HG03457 (cell line): Measurements from ENCODE around the gene KLHDC2.
"Not testable (repeated sequence)": the region's sequence is repeated elsewhere in the genome, so short reads cannot be mapped to it uniquely, and the experiment has no call there.

Experiments
- ATAC-seq: cut with Tn5 transposase; IDR thresholded peaks from one replicate; pipeline ENCODE4 v1.9.1; 2021; ENCODE audit warnings: moderate number of reproducible peaks; ENCODE audit not compliant: unreplicated experiment

Gene KLHDC2, protein sequence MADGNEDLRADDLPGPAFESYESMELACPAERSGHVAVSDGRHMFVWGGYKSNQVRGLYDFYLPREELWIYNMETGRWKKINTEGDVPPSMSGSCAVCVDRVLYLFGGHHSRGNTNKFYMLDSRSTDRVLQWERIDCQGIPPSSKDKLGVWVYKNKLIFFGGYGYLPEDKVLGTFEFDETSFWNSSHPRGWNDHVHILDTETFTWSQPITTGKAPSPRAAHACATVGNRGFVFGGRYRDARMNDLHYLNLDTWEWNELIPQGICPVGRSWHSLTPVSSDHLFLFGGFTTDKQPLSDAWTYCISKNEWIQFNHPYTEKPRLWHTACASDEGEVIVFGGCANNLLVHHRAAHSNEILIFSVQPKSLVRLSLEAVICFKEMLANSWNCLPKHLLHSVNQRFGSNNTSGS

DNA sequence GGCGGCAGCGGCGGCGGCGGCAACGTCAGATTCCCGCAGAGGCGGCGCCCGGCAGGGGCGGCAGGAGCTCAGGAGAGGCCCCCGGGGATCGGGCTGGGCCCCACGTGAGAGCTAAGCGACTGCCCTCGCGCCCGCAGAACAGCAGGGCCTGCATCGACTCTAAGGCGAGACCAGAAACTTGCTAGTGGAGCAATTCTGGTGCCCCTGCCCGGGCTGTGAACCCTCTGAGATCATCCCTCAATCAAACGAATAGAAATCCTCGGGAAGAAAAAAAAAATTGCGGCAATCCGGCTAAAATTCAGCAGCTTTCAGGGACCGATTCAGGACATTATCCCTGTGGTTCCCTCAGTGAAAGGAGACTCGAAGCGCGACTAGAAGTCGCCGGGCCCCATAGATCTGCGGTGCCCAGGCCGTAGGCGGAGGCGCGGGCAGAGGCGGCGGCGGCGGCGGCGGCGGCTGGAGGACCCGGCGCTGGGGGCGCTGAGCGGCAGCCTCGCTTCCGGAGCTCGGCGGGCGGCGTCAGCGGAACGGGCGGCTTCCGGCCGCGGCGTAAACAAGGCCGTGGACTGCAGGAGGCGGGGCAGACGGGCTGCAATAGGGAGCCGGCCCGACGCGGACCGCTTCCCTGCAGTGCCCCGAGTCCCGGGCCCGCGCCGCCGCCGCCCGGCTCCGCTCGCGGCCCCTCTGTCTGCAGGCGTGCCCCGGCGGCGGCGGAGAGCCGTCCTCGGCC lies at the start of gene KLHDC2:
Gene KLHDC2 (plus strand): TSS at position 583 of the 730 bp plus-strand sequence. CDS start 316 bp downstream, outside the sequence.
- ATAC-seq, result peak; percentile 84

DNA sequence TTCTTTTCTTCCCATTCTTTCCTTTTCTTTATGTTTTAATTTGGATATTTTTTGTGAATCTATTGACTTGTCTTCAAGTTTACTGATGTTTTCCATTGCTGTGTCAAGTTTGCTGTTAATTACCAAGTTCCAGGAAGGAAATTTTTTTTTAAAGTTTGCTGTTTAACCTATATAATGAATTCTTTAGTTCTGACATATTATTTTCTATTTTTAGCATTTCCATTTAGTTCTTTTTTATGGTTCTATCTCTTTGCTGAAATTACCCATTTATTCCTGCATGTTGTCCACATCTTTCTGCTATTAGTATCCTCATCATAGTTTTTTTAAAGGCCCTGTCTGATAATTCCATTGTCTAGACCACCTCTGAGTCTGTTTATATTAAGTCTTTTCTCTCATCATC lies 47.2 kb upstream of the KLHDC2 start:
- ATAC-seq, result no peak

DNA sequence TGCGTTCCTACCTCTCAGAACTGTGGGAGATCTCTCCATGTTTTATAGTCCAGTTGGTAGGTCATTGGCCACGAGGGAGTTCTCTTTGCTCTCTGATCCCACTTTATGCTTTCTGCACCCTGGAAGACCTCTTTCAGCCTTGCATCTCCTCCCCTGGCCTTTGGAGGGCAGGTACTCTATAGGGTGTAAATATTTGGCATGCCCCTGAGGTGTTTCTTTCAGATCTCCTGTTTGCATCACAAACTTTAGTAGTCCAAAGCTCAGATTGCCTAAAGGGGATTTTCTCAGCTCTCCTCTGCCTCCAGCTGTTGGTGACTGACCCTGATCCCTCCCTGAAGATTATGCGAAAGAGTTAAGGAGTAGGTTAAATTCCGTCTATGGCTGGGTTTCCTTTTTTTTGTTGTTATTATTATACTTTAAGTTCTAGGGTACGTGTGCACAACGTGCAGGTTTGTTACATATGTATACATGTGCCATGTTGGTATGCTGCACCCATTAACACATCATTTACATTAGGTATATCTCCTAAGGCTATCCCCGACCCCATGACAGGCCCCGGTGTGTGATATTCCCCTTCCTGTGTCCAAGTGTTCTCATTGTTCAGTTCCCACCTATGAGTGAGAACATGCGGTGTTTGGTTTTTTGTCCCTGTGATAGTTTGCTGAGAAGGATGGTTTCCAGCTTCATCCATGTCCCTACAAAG lies 46.1 kb upstream of the KLHDC2 start:
- ATAC-seq, result not testable (repeated sequence)

DNA sequence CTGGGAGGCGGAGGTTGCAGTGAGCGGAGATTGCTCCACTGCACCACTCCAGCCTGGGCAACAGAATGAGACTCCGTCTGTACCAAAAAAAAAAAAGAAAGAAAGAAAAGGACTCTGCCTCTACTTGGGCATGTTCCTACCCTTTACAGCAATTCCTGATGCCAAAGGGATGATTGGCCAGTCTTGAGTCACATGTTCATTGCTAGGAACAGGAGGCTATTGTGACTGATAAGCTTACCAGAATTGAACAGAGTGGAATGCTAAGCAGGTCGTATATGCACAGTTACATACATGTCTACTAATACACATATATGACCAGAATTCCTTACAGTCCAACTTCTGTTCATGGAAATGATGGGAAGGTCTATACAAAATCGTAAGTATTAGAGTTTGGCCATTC lies 40.8 kb upstream of the KLHDC2 start:
- ATAC-seq, result no peak

DNA sequence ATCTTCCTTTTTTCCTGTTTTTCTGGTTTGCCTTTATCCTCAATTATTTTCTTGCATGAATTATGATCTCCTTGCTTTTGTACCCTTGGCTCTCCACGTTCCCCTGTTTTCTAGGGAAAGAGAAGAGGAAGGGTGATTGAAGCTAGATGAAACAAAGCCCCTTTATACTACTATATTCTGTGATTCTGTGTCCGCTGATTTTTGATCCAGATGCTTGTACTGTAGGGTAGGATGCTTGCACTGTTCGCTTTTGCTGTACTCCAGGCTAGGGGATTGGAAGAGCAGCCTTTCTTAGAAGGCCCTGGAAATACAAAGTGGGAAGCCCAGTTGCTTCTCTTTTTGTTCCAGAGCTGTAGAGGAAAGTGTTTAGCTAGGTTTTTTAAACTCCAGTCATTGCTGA lies 35.1 kb upstream of the KLHDC2 start:
- no peak for ATAC-seq

DNA sequence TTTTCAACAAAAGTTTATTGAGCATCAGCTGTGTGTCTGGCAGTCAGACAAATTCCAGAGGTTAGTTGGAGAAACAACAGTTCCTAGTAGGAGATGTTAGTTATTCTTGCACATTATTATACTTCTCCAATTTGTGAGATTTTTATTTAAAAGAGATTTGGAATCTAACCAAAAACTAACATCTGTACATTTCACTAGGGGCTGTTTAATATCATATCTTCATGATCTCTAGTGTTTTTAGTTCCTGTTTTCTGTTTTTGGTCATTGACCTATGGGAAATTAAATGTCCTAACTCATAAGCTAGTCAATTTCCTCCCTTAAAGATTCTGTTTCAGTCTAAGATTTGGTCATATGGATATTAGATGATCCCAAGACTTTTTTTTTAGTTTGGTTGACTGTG lies 34.1 kb upstream of the KLHDC2 start:
- no peak for ATAC-seq

DNA sequence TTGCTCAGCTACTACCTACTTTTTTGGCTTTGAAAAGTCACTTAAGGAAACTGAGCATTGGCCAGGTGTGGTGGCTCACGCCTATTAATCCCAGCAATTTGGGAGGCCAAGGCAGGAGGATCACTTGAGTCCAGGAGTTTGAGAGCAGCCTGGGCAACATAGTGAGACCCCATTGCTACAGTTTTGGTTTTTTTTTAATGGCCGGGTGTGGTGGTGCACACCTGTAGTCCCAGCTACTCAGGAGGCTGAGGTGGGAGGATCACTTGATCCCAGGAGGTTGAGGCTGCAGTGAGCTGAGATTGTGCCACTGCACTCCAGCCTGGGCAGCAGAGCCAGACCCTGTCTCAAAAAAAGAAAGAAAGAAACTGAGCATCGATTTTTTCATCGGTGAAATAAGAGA lies 32.3 kb upstream of the KLHDC2 start:
- not testable (repeated sequence) for ATAC-seq

DNA sequence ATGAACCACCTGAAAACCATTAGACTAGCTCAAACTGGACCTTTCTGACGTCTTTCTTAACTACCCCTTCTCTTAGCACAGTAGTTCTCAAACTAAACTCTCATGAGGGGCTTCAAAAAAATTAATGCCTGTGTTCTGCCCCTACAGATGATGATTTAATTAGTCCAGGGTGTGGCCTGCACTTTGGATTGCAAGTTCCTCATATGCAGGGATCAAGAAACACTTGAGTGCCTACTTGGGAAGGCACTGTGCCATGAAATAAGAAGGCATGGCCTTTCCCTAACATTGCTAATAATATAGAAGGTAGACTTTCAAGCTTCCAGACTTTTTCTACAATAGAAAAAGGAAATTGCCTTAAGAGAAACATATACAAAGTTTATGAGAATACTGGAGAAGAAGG lies 22.8 kb upstream of the KLHDC2 start:
- no peak for ATAC-seq

DNA sequence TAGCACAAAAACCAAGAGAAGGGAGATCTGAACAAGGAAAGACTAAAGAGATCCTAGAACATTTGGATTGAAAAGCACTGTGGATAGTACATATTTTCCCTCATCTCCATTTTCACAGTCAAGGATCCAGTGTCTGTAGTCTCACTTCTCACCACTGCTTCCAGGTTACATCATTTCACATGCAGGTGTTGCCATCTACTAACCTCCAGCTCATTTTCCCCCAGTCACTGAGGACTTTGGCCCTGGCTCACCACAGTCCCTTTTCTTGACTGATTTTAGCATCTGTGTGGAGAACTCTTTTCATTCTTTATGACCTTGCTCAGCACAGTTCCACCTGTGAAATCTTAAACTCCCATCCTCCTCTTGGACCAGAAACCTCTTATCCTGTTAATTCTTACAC lies 21.5 kb upstream of the KLHDC2 start:
- not testable (repeated sequence) for ATAC-seq

DNA sequence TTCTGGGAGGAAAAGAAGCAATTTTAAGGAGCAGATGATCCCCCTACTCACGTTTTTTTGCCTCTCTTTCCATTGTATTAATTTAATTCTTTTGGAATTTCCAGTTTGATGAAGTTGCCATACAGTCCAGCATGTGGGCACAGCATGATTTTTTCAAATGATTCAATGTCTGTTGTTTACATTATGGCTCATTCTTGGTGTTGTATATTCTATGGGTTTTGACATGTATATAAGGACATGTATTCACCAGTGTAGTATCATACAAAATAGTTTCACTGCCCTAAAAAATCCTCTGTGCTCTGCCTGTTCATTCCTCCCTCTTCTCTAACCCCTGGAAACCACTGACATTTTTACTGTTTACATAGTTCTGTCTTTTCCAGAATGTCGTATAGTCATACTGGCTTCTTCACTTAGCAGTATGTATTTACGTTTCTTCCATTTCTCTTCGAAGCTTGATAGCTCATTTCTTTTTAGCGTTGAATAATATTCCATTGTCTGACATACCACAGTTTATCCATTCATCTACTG lies 13.3 kb upstream of the KLHDC2 start:
- no peak for ATAC-seq

DNA sequence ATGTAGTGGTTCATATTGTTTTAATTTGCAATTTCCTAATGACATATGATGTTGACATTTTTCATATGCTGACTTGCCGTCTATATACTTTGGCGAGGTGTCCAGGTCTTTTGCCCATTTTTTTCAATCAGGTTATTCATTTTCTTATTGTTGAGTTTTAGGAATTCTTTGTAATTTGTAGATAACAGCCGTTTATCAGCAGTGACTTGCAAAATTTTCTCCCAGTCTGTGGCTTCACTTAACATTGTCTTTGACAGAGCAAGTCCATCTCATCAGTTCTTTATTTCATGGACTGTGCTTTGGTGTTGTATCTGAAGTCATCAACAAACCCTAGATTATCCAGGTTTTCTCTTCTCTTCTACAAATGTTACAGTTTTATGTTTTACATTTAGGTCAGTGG lies 12.6 kb upstream of the KLHDC2 start:
- no peak for ATAC-seq

DNA sequence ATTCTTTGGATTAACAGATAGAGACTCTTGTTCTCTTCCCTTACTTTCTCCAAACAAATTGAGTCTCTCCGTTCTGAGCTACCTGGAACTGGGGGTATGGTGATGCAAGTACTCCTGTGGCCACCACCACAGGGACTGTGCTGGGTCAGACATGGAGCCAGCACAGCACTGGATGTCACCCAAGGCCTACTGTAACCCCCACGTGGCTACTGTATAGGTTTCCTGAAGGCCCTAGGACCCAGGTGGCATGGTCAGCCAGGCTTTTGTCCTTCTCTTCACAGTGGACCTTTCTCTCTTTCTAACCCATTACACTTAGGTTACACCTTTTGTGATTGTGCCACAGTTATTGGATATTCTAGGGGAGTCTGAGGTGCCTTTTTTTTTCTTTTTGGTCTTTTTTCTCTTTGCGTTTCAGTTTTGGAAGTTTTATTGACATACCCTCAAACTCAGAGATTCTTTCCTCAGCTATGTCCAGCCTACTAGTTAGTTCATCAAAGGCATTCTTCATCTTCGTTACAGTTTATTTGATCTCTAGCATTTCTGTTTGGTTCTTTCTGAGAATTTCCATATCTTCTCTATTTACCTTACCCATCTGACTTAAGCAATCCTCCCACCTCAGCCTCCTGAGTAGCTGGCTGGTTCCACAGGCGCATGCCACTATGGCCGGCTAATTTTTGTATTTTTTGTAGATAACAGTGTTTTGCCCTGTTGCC lies 6.0 kb upstream of the KLHDC2 start:
- no peak for ATAC-seq

DNA sequence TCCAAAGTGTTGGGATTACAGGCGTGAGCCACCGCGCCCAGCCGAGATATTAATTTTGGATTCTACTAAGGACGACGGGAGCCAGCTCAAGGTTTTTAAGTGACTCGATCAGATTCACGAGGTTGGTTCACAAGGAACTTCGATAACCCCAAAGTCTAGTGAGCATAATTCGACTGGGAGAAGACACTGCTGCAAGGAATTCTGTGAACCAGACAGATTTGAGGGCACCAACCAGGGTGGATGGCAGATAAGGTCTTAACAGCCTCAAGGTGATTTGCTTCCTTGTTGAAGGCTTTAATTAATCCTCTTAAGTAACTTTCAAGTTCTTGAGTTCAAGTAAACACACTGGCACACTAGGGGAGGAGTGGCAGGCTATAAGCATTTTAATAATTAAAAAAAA lies 1.1 kb upstream of the KLHDC2 start:
- ATAC-seq, result no peak

DNA sequence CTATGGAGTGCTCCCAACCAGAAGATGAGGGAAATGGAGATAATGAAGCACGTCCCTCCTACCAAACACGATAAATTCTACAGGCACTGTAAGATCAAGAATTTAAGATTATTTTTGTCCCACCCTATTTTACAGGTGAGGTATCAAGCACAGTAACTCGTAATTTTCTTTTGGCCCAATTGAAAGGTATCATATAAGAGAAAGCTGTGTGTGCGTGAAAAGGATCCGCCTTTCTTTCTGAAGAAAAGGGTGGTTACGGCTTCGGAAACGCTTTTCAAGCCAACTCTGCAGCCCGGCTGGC lies 733 bp upstream of the KLHDC2 start:
- ATAC-seq, result no peak

DNA sequence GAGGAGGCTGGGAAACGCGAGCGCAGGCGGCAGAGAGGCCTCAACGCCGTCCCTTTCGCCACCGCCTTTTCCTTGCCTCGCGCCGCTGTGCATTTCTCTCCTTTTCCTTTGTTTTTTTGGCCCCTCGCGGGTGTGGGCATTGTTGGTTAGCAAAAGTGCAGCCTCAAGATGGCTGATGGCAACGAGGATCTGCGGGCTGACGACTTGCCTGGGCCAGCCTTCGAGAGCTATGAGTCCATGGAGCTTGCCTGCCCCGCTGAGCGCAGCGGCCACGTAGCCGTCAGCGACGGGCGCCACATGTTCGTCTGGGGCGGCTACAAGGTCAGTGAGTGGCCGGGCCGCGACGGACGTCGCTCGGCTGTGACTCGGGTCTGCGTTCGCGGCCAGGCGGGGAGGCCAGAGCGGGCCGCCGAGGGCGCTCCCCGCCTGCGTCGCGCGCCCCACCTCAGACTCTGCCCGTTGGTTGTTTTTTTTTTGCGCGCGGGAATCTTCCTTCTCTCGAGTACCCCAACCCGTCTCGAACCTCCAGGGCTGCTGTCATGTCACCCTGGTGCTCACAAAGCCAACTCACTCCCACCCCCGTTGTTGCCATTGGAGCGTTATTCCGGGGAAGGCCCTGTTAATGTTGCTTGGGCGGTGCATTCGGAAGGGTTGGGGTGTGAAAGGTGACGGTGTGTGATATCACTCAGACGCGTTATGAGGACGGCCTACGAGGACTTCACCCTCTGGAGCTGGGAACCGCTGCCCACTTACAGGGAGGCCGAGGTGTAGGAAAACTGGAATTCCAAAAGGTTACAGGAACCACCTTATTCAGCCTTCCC lies 558 bp downstream of the KLHDC2 start:
- ATAC-seq, result peak; percentile 19

DNA sequence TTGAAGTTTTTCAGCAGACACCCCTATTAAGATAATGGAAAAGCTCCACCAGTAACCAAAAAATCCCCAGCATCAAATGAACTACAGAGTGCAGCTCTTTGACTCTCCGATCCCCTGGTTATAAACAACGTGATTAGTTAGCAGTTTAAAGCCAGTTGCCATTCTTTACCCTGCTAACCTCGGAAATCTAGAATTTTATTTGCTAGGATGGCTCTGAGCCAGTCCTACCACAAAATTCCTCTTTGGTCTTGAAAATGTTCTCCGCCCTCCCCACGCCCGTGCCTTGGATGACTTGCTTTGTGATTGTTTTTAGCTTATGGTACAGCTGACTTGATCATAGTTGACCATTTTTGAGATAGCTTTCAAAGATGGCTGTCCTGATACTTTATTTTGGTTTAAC lies 1.2 kb downstream of the KLHDC2 start:
- no peak for ATAC-seq

DNA sequence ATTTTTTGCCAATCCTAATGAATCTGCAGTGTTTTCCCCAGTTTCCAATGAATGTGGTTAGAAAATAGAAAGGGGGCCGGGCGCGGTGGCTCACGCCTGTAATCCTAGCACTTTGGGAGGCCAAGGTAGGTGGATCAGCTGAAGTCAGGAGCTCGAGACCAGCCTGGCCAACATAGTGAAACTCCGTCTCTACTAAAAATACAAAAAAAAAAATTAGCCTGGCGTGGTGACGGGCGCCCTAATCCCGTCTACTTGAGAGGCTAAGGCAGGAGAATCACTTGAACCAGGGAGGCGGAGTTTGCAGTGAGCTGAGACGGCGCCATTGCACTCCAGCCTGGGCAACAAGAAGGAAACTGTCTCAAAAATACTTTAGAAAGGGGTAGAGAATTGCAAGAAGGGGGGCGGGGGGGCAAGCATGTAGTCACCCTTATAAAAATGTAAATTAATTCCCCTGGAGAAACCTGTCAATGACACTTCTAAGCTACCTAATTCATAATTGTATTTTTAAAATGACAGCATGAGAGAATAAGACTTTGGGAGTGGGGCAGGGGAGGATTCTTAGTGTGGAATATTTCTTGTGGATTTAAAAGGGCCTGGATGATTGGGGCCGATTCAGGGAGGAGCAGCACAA lies 1.7 kb downstream of the KLHDC2 start:
- ATAC-seq, result no peak

DNA sequence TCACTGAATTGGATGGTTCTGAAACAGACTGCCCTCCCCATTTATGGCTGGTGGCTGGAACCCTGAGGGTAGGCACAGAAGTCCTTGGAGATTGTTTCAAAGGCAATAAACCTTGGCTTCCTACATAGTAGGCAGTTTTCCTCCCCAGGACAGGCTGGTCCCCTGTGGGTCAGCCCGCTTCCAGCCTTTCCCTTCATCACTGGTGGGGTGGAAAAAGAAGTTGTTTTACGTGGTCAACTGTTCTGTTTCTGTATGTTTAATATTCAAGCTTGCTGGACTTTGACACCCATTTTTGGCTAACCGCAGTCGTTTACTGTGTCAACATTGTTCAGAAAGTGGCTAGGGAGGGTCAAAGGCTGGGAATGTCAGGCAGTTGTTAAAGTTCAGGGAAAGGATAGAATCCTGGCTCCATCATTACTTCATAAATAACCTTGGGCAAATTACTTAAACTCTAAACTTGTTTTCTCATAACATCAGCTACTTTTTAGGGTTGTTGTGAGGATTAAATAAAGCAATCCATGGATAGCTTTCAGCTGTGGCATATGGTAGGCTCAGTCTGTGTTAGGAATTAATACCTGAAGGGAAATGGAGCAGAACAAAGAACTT lies 2.4 kb downstream of the KLHDC2 start:
- no peak for ATAC-seq

DNA sequence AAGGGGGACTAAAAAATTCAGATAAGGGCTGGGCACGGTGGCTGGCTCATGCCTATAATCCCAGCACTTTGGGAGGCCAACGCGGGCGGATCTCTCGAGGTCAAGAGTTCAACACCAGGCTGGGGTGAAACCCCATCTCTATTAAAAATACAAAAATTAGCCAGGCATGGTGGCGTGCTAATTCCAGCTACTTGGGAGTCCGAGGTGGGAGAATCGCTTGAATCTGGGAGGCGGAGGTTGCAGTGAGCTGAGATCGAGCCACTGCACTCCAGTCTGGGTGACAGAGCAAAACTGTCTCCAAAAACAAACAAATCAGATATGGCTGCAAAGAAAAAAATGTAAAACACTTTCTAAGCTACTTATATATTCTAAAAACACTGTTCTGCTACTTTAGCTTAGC lies 3.7 kb downstream of the KLHDC2 start:
- ATAC-seq, result not testable (repeated sequence)
